H1 (cell line): ENCODE data around the gene MMP1. TPM values are rescaled to one million over a fixed set of nuclear protein-coding genes. Genes with fewer than 3 reads are reported as not detected.

ENCODE experiments used
- CBX5 ChIP-seq: fragments of 300-800, 300-1000 bp; sonication (generic); IDR thresholded peaks from 2 replicates; pipeline ENCODE4 v1.7.1; 2016; ENCODE audit warnings: antibody characterized with exemption, low read length, low read depth
- SAP30 ChIP-seq: fragments of 300-600 bp; sonication (generic); IDR thresholded peaks from 2 replicates; pipeline ENCODE4 v1.7.1; 2012; ENCODE audit warnings: low read length, moderate library complexity, mild to moderate bottlenecking, inconsistent platforms; ENCODE audit not compliant: insufficient read depth, insufficient replicate concordance
- polyA plus RNA-seq, 7 experiments: library from polyadenylated mRNA; depleted of rRNA in 3 of 7; stranded (reverse) in 5 of 7; unstranded in 2 of 7; fragments of >200 nt in 5 of 7; fragments of 200-250 nt in 2 of 7; gene quantifications; 1 replicate in 5 of 7; 2 replicates in 1 of 7; 4 replicates in 1 of 7; pipeline versions ENCODE4 v1.2.1 to v1.2.3, GENCODE V29; 2011 to 2013; ENCODE audit warnings: missing spikeins in 2 of 7, mixed read lengths in 2 of 7
- total RNA-seq: library from RNA; stranded (reverse); fragmentation: NEBNext Ultra II Directional; extraction: Animal tissue kit (Norgen Biotek cat#: 25700); gene quantifications from 2 replicates; pipeline ENCODE4 v1.2.1, GENCODE V29; 2021

The MMP1 gene
- total and polyA plus RNA-seq, 2 of the 8 experiments (the other 6 are each of a cell fraction or from before 2014, with no cell fraction given) = not detected

GRCh38 chr11:102812188-102812587 lies 14.2 kb upstream of the MMP1 start (continued):
- TF ChIP-seq CBX5 (no peak), SAP30 (no peak)
- TF ChIP-seq, all 59 proteins: peak for 0
